ENCODE data around the gene REL.
A peak's percentile ranks its signal among the peaks of the same experiment; 100 is the strongest.

REL gene

DNA sequence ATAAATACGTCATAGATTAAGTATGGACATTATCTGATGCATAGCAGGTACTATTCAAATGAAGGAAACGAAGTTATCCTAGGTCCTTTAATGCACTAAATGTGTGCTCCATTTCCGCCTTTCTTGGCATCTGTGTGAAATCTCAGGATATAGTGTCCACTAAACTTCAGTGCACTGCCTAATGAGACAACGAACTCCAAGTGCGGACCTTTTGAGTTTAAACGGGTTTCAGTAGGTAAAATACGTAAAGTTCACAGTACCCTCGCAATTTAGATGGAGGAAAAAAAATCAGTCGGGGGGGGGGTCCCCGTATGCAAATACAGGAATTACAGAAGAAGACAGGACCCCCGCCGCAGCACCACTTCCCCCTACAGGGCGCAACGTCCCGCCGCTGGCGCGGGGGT is 729 bp upstream of the REL start (continued):
- TF ChIP-seq ZNF510 (tag by site-specific recombination; IDR thresholded peaks at IDR 0.05; ENCODE audit: insufficient replicate concordance) (no peak), ZNF324 (tag by site-specific recombination; IDR thresholded peaks at IDR 0.05) (0 out of 2 replicates have a peak, but pooled peaks have one; percentile 8), ZNF600 (tag by site-specific recombination; IDR thresholded peaks at IDR 0.05) (no peak), ZNF2 (tag by site-specific recombination; IDR thresholded peaks at IDR 0.05) (no peak), ZNF561 (tag by site-specific recombination; IDR thresholded peaks at IDR 0.05; ENCODE audit: borderline replicate concordance) (no peak), HOXC10 (CRISPR knock-in tag; IDR thresholded peaks at IDR 0.05) (no peak), ZNF366 (tag by site-specific recombination; conservative IDR thresholded peaks at IDR 0.05) (no peak), SETDB1 (IDR thresholded peaks at IDR 0.05; ENCODE audit: insufficient read length, low read length) (no peak), PRDM2 (tag by site-specific recombination; IDR thresholded peaks at IDR 0.05; ENCODE audit: borderline replicate concordance) (no peak), ZNF473 (tag by site-specific recombination; IDR thresholded peaks at IDR 0.05) (no peak), ZBTB20 (tag by site-specific recombination; IDR thresholded peaks at IDR 0.05) (no peak), ZNF202 (tag by site-specific recombination; IDR thresholded peaks at IDR 0.05; ENCODE audit: borderline replicate concordance) (no peak), ZNF521 (tag by site-specific recombination; IDR thresholded peaks at IDR 0.05) (no peak), ZNF341 (tag by site-specific recombination; IDR thresholded peaks at IDR 0.05; ENCODE audit: low read depth) (0 out of 2 replicates have a peak, but pooled peaks have one; percentile 8), ZNF830 (tag by site-specific recombination; IDR thresholded peaks at IDR 0.05; ENCODE audit: low read depth) (no peak), ZBTB21 (tag by site-specific recombination; IDR thresholded peaks at IDR 0.05) (no peak), ZBTB48 (tag by site-specific recombination; IDR thresholded peaks at IDR 0.05) (no peak), ZFP37 (tag by site-specific recombination; IDR thresholded peaks at IDR 0.05) (no peak), ZNF501 (tag by site-specific recombination; IDR thresholded peaks at IDR 0.05) (0 out of 2 replicates have a peak, but pooled peaks have one; percentile 17), KLF10 (tag by site-specific recombination; IDR thresholded peaks at IDR 0.05) (no peak), YY1 (tag by site-specific recombination; IDR thresholded peaks at IDR 0.05) (no peak), GLIS1 (tag by site-specific recombination; IDR thresholded peaks at IDR 0.05) (no peak), SCRT1 (tag by site-specific recombination; IDR thresholded peaks at IDR 0.05; ENCODE audit: borderline replicate concordance) (no peak), ZNF571 (tag by site-specific recombination; IDR thresholded peaks at IDR 0.05) (no peak)
- TF ChIP-seq, protein P1, sequence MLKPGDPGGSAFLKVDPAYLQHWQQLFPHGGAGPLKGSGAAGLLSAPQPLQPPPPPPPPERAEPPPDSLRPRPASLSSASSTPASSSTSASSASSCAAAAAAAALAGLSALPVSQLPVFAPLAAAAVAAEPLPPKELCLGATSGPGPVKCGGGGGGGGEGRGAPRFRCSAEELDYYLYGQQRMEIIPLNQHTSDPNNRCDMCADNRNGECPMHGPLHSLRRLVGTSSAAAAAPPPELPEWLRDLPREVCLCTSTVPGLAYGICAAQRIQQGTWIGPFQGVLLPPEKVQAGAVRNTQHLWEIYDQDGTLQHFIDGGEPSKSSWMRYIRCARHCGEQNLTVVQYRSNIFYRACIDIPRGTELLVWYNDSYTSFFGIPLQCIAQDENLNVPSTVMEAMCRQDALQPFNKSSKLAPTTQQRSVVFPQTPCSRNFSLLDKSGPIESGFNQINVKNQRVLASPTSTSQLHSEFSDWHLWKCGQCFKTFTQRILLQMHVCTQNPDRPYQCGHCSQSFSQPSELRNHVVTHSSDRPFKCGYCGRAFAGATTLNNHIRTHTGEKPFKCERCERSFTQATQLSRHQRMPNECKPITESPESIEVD (tag by site-specific recombination; IDR thresholded peaks at IDR 0.05): no peak
- TF ChIP-seq, protein P2, sequence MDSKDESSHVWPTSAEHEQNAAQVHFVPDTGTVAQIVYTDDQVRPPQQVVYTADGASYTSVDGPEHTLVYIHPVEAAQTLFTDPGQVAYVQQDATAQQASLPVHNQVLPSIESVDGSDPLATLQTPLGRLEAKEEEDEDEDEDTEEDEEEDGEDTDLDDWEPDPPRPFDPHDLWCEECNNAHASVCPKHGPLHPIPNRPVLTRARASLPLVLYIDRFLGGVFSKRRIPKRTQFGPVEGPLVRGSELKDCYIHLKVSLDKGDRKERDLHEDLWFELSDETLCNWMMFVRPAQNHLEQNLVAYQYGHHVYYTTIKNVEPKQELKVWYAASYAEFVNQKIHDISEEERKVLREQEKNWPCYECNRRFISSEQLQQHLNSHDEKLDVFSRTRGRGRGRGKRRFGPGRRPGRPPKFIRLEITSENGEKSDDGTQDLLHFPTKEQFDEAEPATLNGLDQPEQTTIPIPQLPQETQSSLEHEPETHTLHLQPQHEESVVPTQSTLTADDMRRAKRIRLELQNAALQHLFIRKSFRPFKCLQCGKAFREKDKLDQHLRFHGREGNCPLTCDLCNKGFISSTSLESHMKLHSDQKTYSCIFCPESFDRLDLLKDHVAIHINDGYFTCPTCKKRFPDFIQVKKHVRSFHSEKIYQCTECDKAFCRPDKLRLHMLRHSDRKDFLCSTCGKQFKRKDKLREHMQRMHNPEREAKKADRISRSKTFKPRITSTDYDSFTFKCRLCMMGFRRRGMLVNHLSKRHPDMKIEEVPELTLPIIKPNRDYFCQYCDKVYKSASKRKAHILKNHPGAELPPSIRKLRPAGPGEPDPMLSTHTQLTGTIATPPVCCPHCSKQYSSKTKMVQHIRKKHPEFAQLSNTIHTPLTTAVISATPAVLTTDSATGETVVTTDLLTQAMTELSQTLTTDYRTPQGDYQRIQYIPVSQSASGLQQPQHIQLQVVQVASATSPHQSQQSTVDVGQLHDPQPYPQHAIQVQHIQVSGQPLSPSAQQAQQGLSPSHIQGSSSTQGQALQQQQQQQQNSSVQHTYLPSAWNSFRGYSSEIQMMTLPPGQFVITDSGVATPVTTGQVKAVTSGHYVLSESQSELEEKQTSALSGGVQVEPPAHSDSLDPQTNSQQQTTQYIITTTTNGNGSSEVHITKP (tag by site-specific recombination; IDR thresholded peaks at IDR 0.05): no peak
- TF ChIP-seq, protein P3, sequence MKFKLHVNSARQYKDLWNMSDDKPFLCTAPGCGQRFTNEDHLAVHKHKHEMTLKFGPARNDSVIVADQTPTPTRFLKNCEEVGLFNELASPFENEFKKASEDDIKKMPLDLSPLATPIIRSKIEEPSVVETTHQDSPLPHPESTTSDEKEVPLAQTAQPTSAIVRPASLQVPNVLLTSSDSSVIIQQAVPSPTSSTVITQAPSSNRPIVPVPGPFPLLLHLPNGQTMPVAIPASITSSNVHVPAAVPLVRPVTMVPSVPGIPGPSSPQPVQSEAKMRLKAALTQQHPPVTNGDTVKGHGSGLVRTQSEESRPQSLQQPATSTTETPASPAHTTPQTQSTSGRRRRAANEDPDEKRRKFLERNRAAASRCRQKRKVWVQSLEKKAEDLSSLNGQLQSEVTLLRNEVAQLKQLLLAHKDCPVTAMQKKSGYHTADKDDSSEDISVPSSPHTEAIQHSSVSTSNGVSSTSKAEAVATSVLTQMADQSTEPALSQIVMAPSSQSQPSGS (tag by site-specific recombination; IDR thresholded peaks at IDR 0.05; ENCODE audit: low read depth): no peak

All from HEK293 (cell line).